SK-N-MC (cell line): ENCODE results near the gene GNAQ.

Experiments used
- DNase-seq: peaks from one replicate; pipeline ENCODE4 v3.0.0-alpha.2; 2011; ENCODE audit warnings: low read depth, low spot score
- H3K27ac ChIP-seq: fragments of 200-600 bp; sonication (generic); 2 replicates; pipeline ENCODE4 v1.5.1; 2016; ENCODE audit warnings: mixed run types
- H3K36me3 ChIP-seq: fragments of 200-600 bp; sonication (generic); 2 replicates; pipeline ENCODE4 v1.6.1; 2017; ENCODE audit warnings: antibody characterized with exemption, low read length, mixed read lengths; ENCODE audit not compliant: insufficient read depth
- H3K4me3 ChIP-seq: fragments of 200-600 bp; sonication (generic); 2 replicates; pipeline ENCODE4 v1.5.1; 2016
- H3K9ac ChIP-seq: fragments of 200-600 bp; sonication (generic); 2 replicates; pipeline ENCODE4 v1.8.0; 2017; ENCODE audit warnings: mixed run types, mixed read lengths; ENCODE audit not compliant: insufficient read length
- H3K9me3 ChIP-seq: fragments of 200-600 bp; sonication (generic); 2 replicates; pipeline ENCODE4 v1.6.1; 2017; ENCODE audit warnings: low read depth, mild to moderate bottlenecking, antibody characterized with exemption, low read length, moderate library complexity, mixed read lengths
- EZH2 ChIP-seq: fragments of 200-600 bp; sonication (generic); IDR thresholded peaks from one replicate; pipeline ENCODE4 v1.6.1; 2017; ENCODE audit warnings: antibody characterized with exemption
- FOXP2 ChIP-seq: optimal IDR thresholded peaks from 2 replicates; pipeline ENCODE3; 2011; ENCODE audit warnings: mild to moderate bottlenecking, moderate library complexity; ENCODE audit not compliant: insufficient read depth; ENCODE audit errors: extremely low read length, control extremely low read depth
- POLR2AphosphoS5 ChIP-seq: IDR thresholded peaks from 2 replicates; pipeline ENCODE4 v1.6.1; 2012; ENCODE audit warnings: mild to moderate bottlenecking, low read depth, low read length, borderline replicate concordance

The GNAQ gene

DNA sequence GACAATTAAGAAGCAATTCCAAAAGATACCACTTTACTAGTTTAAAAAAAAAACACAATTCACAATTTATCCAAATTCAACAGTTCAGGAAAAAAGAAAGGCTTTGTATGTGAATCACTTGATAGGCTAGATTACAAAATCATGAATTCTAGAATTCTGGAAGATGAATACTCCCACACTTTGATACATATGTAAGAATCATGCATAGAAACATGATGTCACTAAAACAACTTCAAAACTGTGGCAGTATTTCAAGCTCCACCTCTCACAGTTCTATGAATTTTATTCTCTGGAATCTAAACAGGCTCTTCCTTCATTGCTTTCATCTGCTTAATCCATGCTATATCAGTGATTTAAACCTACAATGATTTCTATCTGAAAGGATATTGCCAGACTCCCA, 51.0 kb downstream of the GNAQ start:
- TF ChIP-seq FOXP2 (no peak), POLR2AphosphoS5 (no peak), EZH2 (no peak)
- H3K27ac ChIP-seq: peak overlapping the region; percentile 33; the same call in 1 of the 2 replicates

DNA sequence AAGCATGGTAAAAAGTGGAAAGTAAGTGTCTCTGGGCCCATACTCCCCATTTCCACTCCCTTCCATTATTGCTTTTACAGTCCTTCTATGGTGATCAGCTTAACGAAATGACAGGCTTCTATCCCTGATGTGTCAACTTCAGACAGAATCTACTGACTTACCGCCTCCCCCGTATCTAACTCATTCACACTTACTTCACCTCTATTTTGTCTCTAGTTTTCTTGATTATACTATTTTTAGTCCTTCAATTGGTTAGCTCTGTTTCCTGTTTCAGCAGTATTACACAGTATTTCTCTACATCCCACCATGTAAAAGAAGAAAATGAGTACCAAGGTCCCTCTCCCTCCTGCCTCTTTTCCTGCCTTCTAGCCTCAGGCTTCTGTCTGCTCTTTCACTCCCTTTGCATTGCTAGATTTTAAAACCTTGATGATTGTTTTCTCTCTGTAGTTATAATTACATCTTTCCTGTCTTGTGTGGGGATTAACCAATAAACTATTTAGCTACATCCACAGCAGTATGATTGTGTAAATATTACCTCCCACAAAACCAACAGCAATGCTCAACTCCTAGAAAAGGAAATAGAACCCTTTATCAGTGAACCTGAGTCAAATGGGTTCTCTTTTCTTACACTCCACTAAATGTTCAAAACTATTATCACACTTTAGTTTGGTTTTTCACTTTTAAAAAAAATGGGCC, 53.4 kb downstream of the GNAQ start:
- Histone ChIP-seq H3K27ac (peak overlapping the region; percentile 0; the same call in 1 of the 2 replicates), H3K4me3 (no peak overlapping the region), H3K9me3 (no peaks in the 10 kb centered on the region), H3K36me3 (no peaks in the 10 kb centered on the region), H3K9ac (no peak overlapping the region)
- DNase-seq: no peak
- TF ChIP-seq FOXP2: no peak
- no peak for TF ChIP-seq EZH2
- no peak for TF ChIP-seq POLR2AphosphoS5

More for the DNA sequence above, 51.0 kb downstream of the GNAQ start:
- H3K9me3 ChIP-seq: no peaks in the 10 kb centered on the region
- no peak for DNase-seq
- no peak overlapping the region; the same call in 1 of the 2 replicates for H3K4me3 ChIP-seq
- H3K36me3 ChIP-seq: no peaks in the 10 kb centered on the region
- H3K9ac ChIP-seq: no peak overlapping the region

DNA sequence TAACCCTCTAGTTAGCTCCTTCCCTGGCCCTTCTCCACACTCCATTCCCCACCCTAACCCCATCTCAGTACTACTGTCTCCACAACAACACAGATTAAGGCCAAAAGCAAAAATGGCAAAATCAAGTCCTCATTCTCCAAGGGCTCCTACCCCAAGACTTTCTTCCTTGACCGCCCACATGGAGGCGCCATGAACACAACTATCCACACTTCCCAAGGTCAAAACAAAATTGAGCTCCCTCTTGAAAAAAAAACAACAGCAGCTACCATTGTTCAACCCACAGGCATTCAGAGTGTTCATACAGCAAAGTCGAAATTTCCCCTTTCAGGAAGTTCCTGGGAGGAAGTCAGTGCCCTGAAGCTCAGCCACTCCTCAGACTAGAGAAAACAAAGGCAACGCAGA, 54.4 kb downstream of the GNAQ start:
- DNase-seq: no peak
- no peaks in the 10 kb centered on the region for H3K9me3 ChIP-seq
- H3K9ac ChIP-seq: no peak overlapping the region
- H3K27ac ChIP-seq: no peak overlapping the region
- H3K4me3 ChIP-seq: no peak overlapping the region
- H3K36me3 ChIP-seq: no peaks in the 10 kb centered on the region
- TF ChIP-seq EZH2: no peak
- TF ChIP-seq FOXP2: no peak
- no peak for TF ChIP-seq POLR2AphosphoS5

DNA sequence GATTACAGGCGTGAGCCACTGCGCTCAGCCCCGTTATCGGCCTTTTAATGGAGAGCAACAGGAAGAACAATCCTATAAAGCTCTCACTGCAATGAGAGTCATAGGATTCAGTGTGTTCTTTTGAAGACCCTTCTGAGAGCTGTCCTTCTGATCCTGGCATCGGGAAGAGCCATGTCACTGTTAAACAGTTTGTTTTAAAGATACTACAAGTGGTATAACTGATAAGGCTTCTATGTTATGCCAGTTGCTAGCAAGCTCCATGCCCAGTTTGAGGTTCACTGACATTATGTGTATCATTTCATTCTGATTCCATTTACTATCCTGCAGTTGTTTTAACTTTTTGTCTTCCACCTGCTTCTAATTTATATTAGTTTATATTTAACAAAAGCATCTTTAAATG, 55.8 kb downstream of the GNAQ start:
- no peaks in the 10 kb centered on the region for H3K9me3 ChIP-seq
- no peak overlapping the region for H3K27ac ChIP-seq
- DNase-seq: no peak
- no peaks in the 10 kb centered on the region for H3K36me3 ChIP-seq
- no peak overlapping the region for H3K4me3 ChIP-seq
- no peak overlapping the region for H3K9ac ChIP-seq
- no peak for TF ChIP-seq POLR2AphosphoS5
- TF ChIP-seq FOXP2: no peak
- no peak for TF ChIP-seq EZH2

DNA sequence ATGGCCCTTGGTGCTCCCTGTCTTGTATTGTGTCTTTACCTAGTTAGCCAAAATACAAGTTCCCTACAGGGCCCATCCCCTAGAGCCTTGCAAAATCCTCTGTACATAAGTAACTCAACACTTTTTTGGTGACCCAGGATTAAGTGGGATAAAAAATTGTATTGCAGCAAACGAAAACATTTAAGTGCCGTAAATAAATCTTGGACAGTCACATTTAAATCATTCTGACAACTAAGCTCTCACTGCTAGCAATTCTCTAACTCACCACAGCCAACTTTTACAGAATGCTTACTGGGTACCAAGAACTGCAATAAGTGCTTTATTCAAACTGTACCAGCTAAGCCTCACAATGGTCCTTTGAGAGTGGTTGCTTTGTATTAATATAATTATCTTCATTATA, 56.6 kb downstream of the GNAQ start:
- no peak overlapping the region for H3K27ac ChIP-seq
- TF ChIP-seq EZH2: no peak
- no peak for TF ChIP-seq POLR2AphosphoS5
- no peak for TF ChIP-seq FOXP2
- DNase-seq: no peak

DNA sequence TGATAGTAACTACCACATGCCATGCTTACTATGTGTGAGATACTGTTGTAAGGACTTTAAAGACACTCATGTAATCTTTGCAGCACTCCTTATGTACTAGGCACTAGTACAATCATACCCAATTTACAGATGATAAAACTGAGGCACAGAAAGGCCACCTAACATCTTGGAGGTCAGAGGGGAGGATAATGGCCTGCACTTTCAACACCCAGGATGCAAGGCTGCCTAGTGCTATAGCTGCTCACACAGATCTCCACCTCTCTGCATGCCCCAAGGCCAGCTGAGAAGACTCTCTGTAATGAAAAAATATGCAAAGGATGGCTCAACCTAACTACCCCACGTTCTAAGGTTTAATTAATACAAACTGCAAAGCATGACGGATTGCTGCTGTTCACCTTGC, 57.2 kb downstream of the GNAQ start:
- no peaks in the 10 kb centered on the region for H3K9me3 ChIP-seq
- no peak overlapping the region for H3K27ac ChIP-seq
- TF ChIP-seq FOXP2 (no peak), EZH2 (no peak), POLR2AphosphoS5 (no peak)
- no peaks in the 10 kb centered on the region for H3K36me3 ChIP-seq
- H3K9ac ChIP-seq: no peak overlapping the region
- no peak for DNase-seq
- H3K4me3 ChIP-seq: no peak overlapping the region

More for the DNA sequence above, 56.6 kb downstream of the GNAQ start:
- H3K9ac ChIP-seq: no peak overlapping the region
- no peak overlapping the region for H3K4me3 ChIP-seq
- H3K36me3 ChIP-seq: no peaks in the 10 kb centered on the region
- H3K9me3 ChIP-seq: no peaks in the 10 kb centered on the region

DNA sequence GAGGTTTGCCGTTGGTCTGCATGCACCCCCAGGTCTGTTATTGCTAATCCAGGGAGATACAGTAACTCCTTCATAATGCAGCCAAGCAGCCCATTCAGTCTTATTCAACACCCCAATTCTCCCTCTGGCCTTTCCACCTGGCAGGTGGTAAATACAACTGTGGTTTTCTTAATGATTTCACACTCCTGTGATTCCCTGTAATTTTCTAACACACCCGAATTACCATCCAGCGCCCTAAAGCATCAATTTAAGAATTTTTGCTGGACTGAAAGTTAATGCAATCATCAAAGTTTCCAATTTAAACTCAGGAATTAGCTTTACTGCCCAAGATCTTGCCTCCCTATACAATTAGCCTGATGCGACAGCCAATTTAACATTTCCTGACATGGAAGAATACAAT, 62.5 kb downstream of the GNAQ start:
- Histone ChIP-seq H3K36me3 (no peaks in the 10 kb centered on the region), H3K4me3 (no peak overlapping the region), H3K9me3 (no peaks in the 10 kb centered on the region), H3K27ac (no peak overlapping the region), H3K9ac (no peak overlapping the region)
- TF ChIP-seq POLR2AphosphoS5: no peak
- no peak for TF ChIP-seq EZH2
- TF ChIP-seq FOXP2: no peak
- DNase-seq: no peak

DNA sequence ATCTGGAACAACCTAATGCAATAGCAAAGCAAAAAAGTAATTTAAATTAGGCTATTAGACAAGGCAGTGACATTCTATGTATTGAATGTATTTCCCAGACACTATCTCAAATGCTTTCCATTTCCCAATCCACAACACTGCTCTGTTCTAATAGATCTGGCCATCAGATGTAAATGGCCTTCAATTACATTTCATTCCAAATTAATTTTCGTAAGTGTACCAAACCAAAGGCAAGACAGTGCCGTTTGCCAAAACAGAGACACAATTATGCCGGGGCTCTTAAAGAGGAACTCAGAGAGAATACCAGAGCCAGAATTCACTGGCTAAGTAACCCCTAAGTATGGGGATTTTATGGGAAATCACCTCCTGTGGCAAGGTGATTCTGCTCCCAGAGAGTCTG, 63.1 kb downstream of the GNAQ start:
- no peak for DNase-seq
- Histone ChIP-seq H3K27ac (no peak overlapping the region), H3K9ac (no peak overlapping the region), H3K9me3 (no peaks in the 10 kb centered on the region), H3K4me3 (no peak overlapping the region), H3K36me3 (no peaks in the 10 kb centered on the region)
- TF ChIP-seq POLR2AphosphoS5: no peak
- no peak for TF ChIP-seq FOXP2
- TF ChIP-seq EZH2: no peak

DNA sequence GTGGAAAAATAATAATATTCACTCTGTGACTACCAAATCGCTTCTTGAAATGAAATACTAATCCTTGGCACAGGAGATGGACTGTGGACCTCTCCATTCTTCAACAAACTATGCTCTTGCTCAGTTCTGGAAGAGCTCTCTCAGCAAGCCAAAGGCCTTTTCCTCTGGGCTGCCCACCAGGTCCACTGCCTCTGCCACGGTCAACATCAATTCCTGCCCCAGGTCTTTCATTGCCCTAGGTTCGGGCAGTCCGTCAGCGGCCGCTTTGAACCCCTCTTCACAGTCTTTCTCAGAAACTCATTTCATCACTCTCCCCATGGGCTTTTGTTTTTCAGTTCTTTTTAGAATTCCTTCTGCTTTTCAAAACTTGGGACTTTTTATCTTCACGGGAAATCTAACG, 64.9 kb downstream of the GNAQ start:
- Histone ChIP-seq H3K27ac (peak overlapping the region; percentile 62), H3K4me3 (no peak overlapping the region), H3K36me3 (no peaks in the 10 kb centered on the region), H3K9me3 (no peaks in the 10 kb centered on the region), H3K9ac (no peak overlapping the region)
- DNase-seq: no peak
- TF ChIP-seq FOXP2: no peak
- no peak for TF ChIP-seq POLR2AphosphoS5
- no peak for TF ChIP-seq EZH2
